NCI-H1436 (cell line): ENCODE data around the gene TRIM67.

Experiments
- DNase-seq: peaks from one replicate; lab custom pipeline; 2025; lab: John Stamatoyannopoulos, UW

The TRIM67 gene

DNA sequence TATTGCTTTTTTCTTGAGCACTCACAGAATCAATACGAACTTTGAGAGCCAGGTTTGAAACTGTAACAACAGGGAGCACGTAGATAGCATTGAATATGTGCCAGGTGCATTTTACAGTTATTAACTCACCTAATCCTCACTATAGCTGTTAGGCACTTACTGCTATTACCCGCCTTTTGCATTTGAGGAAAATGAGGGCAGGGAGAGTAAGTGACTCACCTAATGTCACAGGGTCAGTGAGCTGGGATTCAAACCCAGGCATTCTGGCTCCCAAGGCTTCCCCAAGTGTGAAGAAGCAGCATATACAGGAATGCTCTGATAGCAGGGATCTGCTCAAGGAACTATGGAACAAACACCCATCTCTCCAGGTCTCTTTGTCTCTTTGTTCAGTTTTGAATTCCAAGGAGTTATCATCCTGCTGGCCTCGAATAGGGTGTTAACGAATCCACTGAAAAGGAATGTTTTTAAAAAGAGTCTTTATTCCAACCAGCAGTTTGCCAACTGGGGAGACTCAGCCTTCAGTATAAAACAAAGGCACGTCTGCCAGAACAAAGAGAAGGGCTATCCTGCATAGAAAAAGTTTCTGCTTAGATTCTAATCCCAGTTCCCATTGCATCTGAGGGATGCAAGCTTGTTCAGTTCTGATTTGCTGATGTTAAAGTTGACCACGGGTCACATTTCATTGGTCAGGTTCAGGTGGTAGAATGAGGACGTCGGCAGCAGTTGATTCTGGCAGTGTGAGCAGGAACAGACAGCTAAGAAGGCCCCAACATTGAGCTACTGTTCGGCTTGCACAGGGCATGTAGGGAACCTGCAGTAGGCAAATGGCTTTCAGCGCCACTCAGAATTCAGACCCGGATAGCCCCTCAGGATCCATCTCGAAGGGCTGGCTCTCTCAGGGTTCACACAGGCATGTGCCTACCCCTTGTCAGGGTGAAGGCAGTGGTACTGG, 22.1 kb downstream of the TRIM67 start:
- DNase-seq: no peak

DNA sequence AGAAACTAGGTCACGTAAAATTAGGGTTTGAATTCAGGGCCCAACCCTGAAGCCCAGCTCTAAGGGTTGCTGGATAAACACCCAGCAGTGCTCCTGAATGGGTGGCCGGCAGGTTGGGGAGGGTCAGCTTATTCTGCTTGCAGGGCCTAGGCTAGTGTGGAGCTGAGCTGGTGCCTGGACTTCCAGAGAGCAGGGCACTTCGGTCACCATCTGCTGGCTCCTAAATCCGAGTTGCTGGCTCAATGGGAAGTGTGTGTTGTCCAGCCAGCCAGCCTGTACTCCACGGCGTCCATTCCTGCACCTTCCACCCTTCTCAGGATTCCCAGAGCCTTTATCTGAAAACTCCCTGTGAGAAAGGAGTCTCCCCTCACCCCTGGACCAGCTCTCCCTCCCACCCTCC, 23.0 kb downstream of the TRIM67 start:
- DNase-seq: no peak

DNA sequence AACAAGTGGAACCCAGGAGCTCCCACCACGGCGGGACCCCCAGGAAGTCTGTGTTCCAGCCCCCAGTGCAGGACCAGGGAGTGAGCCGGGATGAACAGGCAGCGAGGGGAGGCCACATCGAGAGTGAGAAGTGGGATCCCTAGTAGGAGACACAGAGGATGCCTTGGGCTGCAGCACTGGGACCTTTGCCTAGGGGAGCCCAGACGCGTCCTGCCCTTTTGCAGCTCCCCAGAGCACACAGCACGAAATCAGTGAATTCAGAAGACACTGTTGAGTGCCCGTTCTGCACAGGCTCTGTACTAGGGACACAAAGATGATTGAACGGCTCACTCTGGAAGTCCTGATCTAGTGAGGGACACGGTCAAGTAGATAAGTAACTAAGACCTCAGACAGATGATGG, 23.5 kb downstream of the TRIM67 start:
- DNase-seq: no peak

DNA sequence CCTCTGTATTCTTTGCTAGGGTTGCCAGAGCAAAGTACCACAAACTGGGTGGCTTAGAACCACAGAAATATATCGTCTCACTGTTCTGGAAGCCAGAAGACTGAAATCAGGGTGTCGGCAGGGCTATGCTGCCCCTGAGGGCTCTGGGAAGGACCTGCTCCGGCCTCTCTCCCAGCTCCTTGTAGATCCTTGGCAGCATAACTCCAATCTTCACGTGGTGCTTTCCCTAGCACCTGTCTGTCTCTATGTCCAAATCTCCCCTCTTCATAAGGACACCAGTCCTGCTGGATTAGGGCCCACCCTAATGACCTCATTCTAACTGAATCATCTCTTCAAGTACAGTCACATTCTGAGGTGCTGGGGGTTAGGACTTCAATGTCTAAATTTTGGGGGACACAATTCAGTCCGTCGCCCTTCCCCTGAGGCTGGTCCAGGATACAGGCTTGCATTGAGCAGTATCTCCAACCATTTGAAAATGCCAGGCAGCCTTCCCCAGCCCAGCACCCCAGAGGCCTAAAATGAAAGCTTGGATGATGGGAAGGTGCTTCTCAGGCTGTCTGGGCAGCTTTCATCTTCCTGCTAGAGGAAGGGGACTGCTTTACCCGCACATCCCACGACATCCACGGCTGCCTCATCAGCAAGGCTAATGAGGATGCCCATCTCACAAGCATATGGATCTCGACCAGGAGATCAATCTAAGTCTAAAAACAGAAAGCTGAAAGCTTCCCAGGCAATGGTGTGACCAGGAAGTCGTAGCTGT, 24.7 kb downstream of the TRIM67 start:
- DNase-seq: no peak

DNA sequence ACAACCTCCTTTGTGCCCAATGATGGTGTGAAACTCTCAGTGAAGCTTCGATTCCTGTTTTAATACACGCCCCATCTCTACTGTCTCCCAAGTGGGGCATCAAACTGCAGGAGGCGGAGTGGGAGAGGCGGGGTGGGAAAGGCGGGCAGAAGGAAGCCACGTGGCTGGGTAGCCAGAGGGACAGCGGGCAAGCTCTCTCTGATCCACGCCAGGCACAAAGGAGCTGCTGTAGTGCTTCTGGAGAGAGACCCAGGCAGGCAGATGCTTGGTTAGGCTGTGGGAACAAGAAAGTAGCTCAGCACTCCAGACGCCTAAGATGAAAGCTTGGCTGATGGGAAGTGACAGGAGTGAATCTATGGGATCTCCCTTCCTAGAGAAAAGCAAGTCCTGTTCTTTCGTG, 25.7 kb downstream of the TRIM67 start:
- no peak for DNase-seq

DNA sequence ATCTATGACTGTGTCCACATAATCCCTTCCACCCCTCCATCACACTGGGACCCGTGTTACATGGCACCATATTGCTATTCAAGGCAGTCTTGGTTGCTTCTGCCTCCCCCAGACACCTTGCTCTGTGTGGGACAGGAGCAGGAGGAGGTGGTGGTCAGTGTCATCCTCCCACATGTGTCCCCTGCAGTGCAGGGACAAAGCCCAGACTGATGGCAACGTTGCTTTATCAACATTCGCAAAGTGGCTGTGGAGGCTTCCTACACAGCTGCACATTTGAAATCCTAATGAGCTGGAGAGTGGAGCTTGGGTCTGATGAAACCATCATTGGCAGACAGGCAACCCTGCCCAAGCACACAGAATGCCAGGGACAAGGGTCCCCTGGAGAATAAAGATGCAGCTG, 26.2 kb downstream of the TRIM67 start:
- no peak for DNase-seq

DNA sequence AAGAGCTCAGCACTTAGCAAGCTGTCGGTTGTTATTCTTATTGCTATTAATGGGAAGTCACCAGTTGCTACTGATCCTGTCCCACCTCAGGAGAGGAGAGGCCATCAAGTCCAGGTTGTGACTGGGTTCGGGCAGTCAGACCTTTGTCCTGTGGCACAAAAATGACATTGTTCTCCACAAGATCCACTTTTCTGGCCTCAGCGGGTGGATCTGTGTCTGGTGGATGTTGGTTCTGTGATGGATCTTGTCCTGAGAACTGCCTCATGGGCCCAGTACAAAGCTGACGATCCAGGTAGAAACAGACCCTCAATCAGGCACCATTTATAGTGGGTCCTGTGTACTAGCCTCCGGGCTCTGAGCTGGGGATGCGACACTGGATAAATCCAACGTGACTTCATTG, 26.9 kb downstream of the TRIM67 start:
- DNase-seq: no peak

DNA sequence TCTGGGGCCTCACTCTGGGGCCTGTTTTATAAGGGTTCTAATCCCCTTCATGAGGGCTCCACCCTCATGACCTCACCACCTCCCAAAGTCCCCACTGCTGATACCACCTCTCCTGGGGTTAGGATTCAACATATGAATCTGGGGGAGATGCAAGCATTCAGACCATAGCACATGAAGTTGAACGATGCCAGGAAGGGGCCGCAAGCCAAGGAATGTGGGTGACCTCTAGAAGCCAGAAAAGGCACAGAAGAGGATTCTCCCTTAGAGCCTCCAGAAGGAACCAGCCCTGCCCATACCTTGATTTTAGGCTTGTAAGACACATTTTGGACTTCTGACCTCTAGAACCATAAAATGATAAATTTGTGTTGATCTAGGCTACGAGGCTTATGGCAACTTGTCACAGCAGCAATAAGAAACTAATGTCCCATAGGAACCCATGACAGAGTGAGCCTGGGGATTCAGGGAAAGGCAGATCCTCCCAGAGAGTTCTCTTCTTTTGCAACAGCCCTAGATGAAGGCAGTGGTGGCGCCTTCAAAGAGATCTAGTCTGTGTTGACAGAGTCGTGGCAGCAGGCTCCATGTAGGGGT, 27.9 kb downstream of the TRIM67 start:
- DNase-seq: no peak

DNA sequence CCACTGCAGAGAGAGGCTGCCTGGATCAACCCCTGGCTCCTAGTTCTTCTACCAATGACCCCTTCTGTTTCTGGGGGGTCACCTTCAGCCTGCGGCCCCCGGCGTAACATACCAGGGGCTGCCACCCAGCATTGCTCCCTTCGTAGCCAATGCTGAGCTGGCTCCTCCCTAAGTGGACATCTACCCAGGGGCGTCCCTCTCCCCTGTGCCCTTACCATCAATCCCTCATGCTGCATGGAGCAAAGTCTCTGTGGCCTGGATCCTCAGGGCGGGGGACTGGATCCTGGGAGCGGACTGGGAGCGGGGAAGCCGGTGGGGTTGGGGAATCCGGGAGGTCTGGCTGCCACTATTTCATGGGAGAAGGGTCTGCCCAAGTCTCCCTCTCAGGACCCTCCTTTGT, 28.6 kb downstream of the TRIM67 start:
- DNase-seq: no peak

DNA sequence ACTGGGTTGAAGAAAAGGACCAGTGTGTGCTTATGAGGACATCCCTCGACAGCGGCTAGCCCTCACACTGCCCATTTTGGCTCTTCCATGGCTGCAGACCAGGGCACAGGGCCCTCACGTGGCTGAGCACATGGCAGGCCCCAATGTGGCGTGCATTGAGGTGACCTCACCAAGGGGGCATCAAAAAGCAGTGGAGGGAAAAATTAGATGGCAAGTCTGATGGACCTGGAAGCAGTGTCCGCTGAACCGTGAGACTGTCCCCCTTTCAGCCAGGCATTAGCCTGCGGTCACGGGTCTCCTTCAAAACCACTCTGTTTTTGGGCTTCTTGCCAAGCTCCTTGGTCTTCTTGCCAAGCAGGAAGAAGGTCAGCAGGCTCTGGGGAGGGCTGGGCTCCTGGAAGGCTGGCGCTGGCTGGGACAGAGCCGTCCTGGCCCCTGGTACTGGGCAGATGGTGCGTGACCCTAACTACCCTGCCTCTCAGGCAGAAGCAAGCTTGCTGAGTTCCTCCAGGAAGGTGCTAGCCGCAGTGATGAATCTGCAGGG, 30.8 kb downstream of the TRIM67 start:
- no peak for DNase-seq

DNA sequence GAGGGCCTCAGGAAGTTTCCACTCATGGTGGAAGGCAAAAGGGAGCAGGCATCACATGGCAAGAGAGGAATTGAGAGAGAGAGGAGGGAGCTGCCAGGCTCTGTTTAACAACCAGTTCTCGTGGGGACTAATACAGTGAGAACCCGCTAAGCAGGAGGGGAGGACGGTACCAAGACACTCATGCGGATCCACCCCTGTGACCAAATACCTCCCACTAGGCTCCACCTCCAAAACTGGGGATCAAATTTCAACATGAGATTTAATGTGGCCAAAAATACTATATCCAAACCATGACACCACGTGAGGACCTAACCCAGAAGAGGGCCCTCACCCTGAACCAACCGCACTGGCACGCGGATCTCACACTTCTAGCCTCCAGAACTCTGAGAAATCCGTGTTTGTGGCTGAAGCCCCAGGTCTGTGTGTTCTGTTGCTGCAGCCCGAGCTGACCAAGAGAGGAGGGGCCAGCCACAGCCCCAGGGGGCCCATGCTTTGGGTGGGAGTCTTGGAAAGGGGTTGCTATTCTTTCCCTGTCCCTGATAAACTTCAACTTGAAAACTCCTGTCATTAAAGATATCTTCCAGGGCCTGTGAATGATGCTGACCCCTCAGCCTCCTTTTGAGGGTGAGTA, 32.0 kb downstream of the TRIM67 start:
- no peak for DNase-seq

DNA sequence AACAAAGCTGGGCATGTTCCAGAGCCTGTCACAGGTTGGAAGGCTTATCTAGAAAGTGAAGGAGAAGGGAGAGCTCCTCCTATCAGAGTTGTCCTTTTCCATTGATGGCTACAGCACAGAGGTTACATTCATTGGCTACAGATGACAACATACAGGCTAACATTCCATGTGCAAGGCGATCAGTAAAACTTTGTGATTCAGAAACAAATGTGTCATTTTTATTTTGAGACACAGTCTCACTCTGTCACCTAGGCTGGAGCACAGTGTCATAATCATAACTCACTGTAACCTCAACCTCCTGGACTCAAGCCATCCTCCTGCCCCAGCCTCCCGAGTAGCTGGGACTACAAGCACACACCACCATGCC, 32.6 kb downstream of the TRIM67 start:
- DNase-seq: no peak

DNA sequence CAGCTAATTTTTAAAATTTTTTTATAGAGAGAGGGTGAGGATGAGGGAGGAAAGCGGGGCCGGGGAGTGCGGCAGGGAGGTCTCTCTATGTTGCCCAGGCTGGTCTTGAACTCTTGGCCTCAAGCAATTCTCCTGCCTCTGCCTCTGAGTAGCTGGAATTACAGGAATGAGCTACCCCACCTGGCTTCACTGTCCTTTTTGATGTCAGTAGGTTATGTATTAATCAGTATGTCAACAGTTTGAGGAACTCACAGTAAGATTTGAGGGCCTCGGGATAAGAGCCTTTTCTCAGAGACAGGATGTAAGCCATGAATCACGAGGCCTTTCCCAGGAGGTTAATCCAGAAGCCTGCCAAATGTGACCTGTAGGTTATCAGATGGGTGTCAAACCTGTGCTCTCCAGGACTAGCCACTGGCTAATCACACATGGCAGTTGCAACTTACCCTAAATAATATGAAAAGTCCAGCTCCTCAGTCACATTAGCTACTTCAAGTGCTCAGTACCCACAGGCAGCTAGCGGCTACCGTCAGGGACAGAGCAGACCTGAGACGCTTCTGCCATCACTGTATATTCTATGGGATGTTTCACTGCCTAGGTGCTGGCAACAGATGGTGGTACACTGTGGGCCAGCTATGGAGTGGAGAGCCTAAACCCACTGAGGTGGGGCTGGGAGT, 33.1 kb downstream of the TRIM67 start:
- no peak for DNase-seq

DNA sequence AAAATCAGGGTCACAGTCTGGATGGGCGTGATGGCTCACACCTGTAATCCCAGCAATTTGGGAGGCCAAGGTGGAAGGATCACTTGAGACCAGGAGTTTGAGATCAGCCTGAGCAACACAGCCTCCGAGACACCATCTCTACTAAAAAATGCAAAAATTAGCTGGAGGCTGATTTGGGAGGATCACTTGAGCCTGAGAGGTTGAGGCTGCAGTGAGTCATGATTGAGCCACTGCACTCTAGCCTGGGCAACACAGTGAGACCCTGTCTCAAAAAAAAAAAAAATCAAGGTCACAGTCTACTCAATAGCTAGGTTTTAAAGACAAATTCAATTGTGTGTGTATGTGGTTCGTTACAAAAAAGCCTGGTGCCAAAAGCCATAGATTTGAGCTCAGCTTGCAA, 34.4 kb downstream of the TRIM67 start:
- no peak for DNase-seq

DNA sequence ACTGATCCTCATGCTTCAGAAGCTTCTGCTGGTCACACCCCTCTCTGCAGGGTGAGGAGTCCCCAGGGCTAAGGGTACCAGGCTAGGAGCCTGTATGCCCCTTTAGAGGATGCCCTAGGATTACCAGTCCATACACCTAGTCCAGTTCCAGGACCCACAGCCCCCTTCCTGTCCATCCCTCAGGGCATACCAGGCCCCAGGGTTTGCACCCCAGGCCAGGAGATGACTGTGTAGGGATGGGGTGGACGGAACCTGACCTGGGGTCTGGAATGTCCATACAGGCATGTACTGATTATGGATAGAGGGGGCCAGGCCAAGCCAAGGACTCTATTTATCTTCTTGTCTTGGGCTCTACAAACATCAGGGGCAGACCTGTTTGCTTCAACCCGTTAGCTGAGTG, 34.9 kb downstream of the TRIM67 start:
- no peak for DNase-seq

DNA sequence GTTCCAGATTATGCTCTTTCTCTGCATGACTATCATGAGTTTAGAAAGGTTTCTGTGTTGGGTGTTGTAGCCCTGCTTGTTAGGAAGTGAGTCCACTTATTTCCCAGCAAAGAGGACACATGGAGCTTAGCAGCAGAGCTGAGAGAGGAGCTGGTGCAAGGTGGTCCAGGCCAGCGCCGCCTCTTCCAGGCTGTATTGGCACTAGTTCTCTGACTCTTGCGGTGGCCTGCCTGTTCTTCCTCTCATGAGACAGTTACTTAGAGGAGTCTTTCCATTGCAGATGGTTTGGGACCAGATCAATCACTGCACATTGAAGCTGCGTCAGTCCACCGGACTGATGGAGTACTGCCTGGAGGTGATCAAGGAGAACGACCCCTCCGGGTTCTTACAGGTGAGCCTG, 38.0 kb downstream of the TRIM67 start:
- DNase-seq: no peak

DNA sequence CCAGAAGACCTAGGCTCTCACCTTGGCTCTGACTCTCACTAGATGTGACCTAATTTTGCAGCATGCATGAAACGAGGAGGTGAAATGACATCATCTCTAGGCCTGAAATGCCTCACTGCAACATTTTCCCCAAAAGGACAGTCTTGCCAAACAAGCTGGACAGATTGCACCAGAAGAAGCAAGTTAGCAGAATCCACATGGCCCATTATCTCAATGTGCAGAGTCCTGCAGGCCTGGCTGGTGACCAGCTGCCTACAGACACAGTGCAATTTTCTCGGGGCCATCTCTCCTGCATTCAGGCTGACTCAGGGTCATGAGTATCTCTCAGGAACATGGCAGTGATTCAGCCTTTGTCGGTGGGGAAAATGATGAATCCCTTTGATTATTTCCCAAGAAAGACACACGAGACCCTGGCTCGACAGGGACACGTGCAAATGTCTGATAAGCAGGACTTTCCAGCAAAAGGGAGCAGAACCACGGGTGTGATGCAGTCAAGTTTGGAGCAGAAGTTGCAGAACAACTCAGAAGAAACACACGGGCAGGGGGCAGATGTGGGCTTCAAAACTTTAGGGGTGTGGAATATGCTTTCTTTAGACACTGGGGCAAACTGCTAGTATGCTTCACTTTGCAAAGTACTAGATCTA, 38.7 kb downstream of the TRIM67 start:
- no peak for DNase-seq

DNA sequence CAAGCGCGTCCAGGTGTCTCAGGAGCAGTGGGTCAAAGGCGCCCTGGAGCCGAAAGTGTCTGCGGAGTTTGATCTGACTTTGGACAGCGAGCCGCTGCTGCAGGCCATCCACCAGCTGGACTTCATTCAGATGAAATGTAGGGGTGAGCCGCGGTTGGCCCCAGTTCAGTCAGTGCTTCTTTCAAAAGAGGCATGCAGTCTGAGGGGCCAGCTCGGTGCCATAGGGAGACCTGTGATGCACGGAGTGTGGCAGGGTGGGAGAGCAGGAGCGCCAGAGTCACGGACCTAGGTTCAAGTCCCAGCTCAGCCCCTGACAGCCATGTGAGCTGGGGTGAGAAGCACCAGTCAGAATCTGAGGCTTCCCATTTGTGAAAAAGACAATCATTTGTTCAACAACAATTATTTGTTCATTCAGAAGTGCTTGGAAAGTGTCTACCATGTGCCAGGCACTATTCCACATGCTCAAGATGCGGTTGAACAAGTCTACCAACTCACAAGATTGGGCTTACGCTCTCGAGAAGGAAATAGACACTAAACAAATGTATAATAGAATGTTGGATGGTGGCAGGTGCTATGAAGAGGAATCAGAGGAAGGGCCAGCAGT, 39.6 kb downstream of the TRIM67 start:
- no peak for DNase-seq

DNA sequence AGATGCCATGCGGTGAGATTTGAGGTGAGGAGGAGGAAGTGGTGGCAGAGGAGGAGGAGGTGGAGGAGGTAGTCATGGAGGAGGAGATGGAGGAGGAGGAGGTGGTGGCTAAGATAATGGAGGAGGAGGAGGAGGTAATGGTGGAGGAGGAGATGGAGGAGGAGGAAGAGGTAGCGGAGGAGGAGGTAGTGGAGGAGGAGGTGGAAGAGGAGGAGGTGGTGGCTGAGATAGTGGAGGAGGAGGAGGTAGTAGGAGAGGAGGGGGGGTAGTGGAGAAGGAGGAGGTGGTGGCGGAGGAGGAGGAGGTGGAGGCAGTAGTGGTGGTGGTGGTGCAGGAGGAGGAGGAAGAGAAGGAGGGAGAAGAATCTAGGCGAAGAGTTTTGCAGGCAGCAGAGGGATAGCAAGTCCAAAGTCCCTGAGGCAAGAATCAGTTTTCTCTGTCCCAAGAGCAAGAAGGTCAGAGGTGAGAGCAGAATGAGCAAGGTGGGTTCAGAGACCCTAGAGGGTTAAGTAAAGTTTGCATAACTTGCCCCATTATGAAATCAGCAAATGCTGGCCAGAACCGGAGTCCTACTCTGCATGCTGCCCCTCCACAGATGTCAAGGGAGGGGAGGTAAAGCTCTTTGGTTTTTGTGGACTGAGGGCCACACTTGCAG, 40.2 kb downstream of the TRIM67 start:
- no peak for DNase-seq
